ENCODE results near the gene VAV2. TPM values are rescaled to one million over a fixed set of nuclear protein-coding genes. Genes with fewer than 3 reads are reported as not detected.

The VAV2 gene
- total and polyA plus RNA-seq, 12 donors = 2.9 to 7.1 (median 5.0) TPM

GRCh38 chr9:133876836-133877235, 115.3 kb downstream of the VAV2 start:
- no peak for TF ChIP-seq CTCF (IDR thresholded peaks at IDR 0.05)
- Histone ChIP-seq H3K27ac (no peak overlapping the region), H3K9me3 (no peaks in the 10 kb centered on the region), H3K4me3 (no peak overlapping the region), H3K36me3 (no peaks in the 10 kb centered on the region), H3K27me3 (no peaks in the 10 kb centered on the region), H3K4me1 (peaks cover 0 to 11% (median 0%) of the 10 kb centered on the region in 9 donors)
- no peak for DNase-seq
- no peak for ATAC-seq
- WGBS, 2 donors = 92 to 93% methylated on average over 13 of the region's 13 CpGs
- intact Hi-C loops (cut with DNase I) = no loop called here

- Histone ChIP-seq H3K27ac (no peak overlapping the region), H3K36me3 (no peaks in the 10 kb centered on the region), H3K27me3 (no peaks in the 10 kb centered on the region), H3K4me3 (no peak overlapping the region), H3K4me1 (peaks cover 0 to 4% (median 0%) of the 10 kb centered on the region in 9 donors), H3K9me3 (no peaks in the 10 kb centered on the region)
- no peak for DNase-seq
- TF ChIP-seq CTCF (IDR thresholded peaks at IDR 0.05) = peak in 4 of 9 donors; percentile 10 to 22 (median 12)
- WGBS, 2 donors = 84 to 88% methylated on average over 11 of the region's 11 CpGs
- peak in 2 of 8 donors; percentile 34 to 35 for ATAC-seq
- intact Hi-C loops (cut with DNase I) = no loop called here
These were observed 116.0 kb downstream of the VAV2 start for GRCh38 chr9:133876144-133876543.

GRCh38 chr9:133875131-133875530, 117.0 kb downstream of the VAV2 start:
- H3K4me1 ChIP-seq = peaks cover 0 to 2% (median 0%) of the 10 kb centered on the region in 9 donors
- no peaks in the 10 kb centered on the region for H3K36me3 ChIP-seq

GRCh38 chr9:133874659-133875058, 117.5 kb downstream of the VAV2 start:
- no peak for DNase-seq
- no peaks in the 10 kb centered on the region for H3K36me3 ChIP-seq
- no peak for ATAC-seq
- H3K4me1 ChIP-seq = peaks cover 0 to 4% (median 0%) of the 10 kb centered on the region in 9 donors
- H3K27me3 ChIP-seq = no peaks in the 10 kb centered on the region
- no peak overlapping the region for H3K27ac ChIP-seq
- intact Hi-C loops (cut with DNase I) = no loop called here
- no peak for TF ChIP-seq CTCF (IDR thresholded peaks at IDR 0.05)
- H3K9me3 ChIP-seq = no peaks in the 10 kb centered on the region
- 89 to 93% methylated on average over 10 of the region's 10 CpGs for WGBS, 2 donors
- H3K4me3 ChIP-seq = no peak overlapping the region

More at GRCh38 chr9:133875131-133875530, 117.0 kb downstream of the VAV2 start:
- 92 to 97% methylated on average over 11 of the region's 11 CpGs for WGBS, 2 donors
- Histone ChIP-seq H3K4me3 (no peak overlapping the region), H3K27me3 (no peaks in the 10 kb centered on the region), H3K27ac (no peak overlapping the region), H3K9me3 (no peaks in the 10 kb centered on the region)
- intact Hi-C loops (cut with DNase I) = no loop called here
- no peak for TF ChIP-seq CTCF (IDR thresholded peaks at IDR 0.05)
- ATAC-seq (no peak), DNase-seq (no peak)
